Activated CD8-positive, alpha-beta memory T cell treated with anti-CD3 and anti-CD28 coated beads, Interleukin-2, amount 10 ng/mL, durations not matched to agents 7 days and 5 days (primary cell): ENCODE measurements around the gene PLIN4. TPM values are rescaled to one million over a fixed set of nuclear protein-coding genes. Genes with fewer than 3 reads are reported as not detected.
A peak's percentile ranks its signal among the peaks of the same experiment; 100 is the strongest.

Experiments used
- ATAC-seq: fragments of 150-1000 bp; cut with Tn5 transposase; one replicate; pipeline ENCODE4 v1.10.0; 2021; ENCODE audit warnings: moderate library complexity
- CTCF ChIA-PET: fragments of 350-600 bp; sonication (Branson Sonifier 250); formaldehyde crosslinking; loops from one replicate; lab custom pipeline; 2021; ENCODE audit warnings: antibody characterized with exemption; lab: Charles Lee
- DNase-seq: peaks from one replicate; pipeline ENCODE4 v3.0.0-alpha.2; 2020
- H3K27ac Mint-ChIP-seq: one replicate; pipeline ENCODE4 v1.8.0; 2021; ENCODE audit warnings: mild to moderate bottlenecking, mixed read lengths
- H3K27me3 Mint-ChIP-seq: one replicate; pipeline ENCODE4 v1.8.0; 2021; ENCODE audit warnings: mixed read lengths
- H3K36me3 Mint-ChIP-seq: one replicate; pipeline ENCODE4 v1.8.0; 2021; ENCODE audit warnings: mild to moderate bottlenecking, mixed read lengths
- H3K4me1 Mint-ChIP-seq: one replicate; pipeline ENCODE4 v1.8.0; 2021; ENCODE audit warnings: mixed read lengths
- H3K4me3 Mint-ChIP-seq: one replicate; pipeline ENCODE4 v1.8.0; 2021; ENCODE audit warnings: mild to moderate bottlenecking, moderate library complexity, mixed read lengths
- H3K9me3 Mint-ChIP-seq: one replicate; pipeline ENCODE4 v1.8.0; 2022; ENCODE audit warnings: low read depth, mixed read lengths
- total RNA-seq, 2 experiments: library from RNA; stranded (reverse); gene quantifications; one replicate each; pipeline ENCODE4 v1.2.3, GENCODE V29; 2021

PLIN4 gene
- total RNA-seq, 2 experiments from 2014 or later: not detected

DNA sequence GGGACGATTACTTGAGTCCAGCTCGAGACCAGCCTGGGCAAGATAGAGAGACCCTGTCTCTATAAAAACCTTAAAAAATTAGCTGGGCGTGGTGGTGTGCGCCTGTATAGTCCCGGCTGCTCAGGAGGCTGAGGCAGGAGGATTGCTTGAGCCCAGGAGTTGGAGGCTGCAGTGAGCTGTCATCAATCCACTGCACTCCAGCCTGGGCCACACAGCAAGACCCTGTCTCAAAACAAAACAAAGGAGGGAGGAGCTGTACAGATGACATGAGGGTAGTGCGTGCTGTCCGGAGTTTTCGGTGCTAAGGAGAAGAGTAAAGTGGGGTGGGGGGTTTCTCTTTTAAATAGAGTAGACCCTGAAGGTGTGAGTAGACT lies 23.6 kb downstream of the PLIN4 start:
- Mint-ChIP-seq H3K27me3 (no peaks in the 10 kb centered on the region), H3K4me3 (no peak overlapping the region), H3K27ac (no peak overlapping the region), H3K9me3 (no peaks in the 10 kb centered on the region), H3K4me1 (no peaks in the 10 kb centered on the region), H3K36me3 (peaks cover 16% of the 10 kb centered on the region)
- no peak for DNase-seq
- ATAC-seq: no peak
- CTCF ChIA-PET: no interaction called here

GRCh38 chr19:4493929-4494690 lies 24.2 kb downstream of the PLIN4 start:
- Mint-ChIP-seq H3K9me3 (no peaks in the 10 kb centered on the region), H3K36me3 (peaks cover 16% of the 10 kb centered on the region), H3K27me3 (no peaks in the 10 kb centered on the region), H3K27ac (no peak overlapping the region), H3K4me1 (no peaks in the 10 kb centered on the region), H3K4me3 (no peak overlapping the region)
- ATAC-seq (no peak), DNase-seq (no peak)
- CTCF ChIA-PET: no interaction called here

GRCh38 chr19:4493104-4493928 lies 25.0 kb downstream of the PLIN4 start:
- Mint-ChIP-seq H3K27ac (no peak overlapping the region), H3K9me3 (no peaks in the 10 kb centered on the region), H3K27me3 (no peaks in the 10 kb centered on the region), H3K36me3 (peaks cover 18% of the 10 kb centered on the region), H3K4me1 (no peaks in the 10 kb centered on the region), H3K4me3 (no peak overlapping the region)
- ATAC-seq (no peak), DNase-seq (no peak)
- CTCF ChIA-PET: no interaction called here

DNA sequence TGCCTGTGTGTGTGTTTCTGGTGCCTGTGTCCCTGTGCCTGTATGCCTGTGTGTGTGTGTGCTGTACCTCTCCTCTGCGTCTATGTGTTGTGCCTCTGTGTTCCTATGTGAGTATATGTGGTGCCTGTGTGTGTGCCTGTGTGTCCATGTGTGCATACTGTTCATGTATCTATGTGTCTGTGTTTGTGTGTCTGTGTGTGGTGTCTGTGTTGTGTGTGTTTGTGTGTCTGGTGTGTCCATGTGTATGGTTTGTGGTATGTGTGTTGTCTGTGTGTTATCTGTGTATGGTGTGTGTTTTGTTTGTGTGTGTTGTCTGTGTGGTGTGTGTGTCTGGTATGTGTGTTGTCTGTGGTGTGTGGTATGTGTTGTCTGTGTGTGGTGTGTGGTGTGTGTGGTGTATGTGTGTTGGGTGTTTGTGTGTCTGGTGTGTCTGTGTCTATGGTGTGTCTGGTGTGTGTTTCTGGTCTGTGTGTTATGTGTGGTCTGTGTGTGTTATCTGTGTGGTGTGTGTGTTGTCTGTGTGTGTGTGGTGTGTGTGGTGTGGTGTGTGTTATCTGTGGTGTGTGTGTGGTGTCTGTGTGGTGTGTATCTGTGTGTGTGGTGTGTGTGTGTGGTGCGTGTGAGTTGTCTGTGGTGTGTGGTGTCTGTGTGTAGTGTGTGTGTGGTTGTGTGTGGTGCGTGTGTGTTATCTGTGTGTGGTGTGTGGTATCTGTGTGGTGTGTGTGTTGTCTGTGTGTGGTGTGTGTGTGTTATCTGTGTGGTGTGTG lies 25.8 kb downstream of the PLIN4 start:
- no peak for DNase-seq
- CTCF ChIA-PET: no interaction called here
- H3K4me3 Mint-ChIP-seq: no peak overlapping the region
- no peaks in the 10 kb centered on the region for H3K27me3 Mint-ChIP-seq
- no peaks in the 10 kb centered on the region for H3K9me3 Mint-ChIP-seq
- H3K36me3 Mint-ChIP-seq: peaks cover 18% of the 10 kb centered on the region
- ATAC-seq: no peak
- no peak overlapping the region for H3K27ac Mint-ChIP-seq
- H3K4me1 Mint-ChIP-seq: no peaks in the 10 kb centered on the region

- Mint-ChIP-seq H3K36me3 (peaks cover 20% of the 10 kb centered on the region), H3K9me3 (no peaks in the 10 kb centered on the region), H3K4me1 (no peaks in the 10 kb centered on the region), H3K27me3 (no peaks in the 10 kb centered on the region), H3K4me3 (no peak overlapping the region), H3K27ac (no peak overlapping the region)
- CTCF ChIA-PET: no interaction called here
- DNase-seq (no peak), ATAC-seq (no peak)
Observed at GRCh38 chr19:4491446-4491845, 26.8 kb downstream of the PLIN4 start.

DNA sequence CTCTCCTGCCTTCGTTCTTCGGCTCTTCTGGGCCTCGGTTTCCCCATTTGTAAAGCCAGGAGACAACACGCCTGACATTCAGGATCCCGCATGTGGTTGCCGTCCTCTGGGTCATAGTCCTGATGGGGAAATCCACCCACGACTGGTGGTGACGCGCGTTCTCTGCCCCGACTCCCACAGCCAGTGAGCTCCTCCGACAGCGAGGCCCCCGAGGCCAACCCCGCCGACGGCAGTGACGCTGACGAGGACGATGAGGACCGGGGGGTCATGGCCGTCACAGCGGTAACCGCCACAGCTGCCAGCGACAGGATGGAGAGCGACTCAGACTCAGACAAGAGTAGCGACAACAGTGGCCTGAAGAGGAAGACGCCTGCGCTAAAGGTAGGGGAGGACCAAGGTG lies 29.8 kb downstream of the PLIN4 start:
- ATAC-seq: no peak
- no peak for DNase-seq
- Mint-ChIP-seq H3K9me3 (no peaks in the 10 kb centered on the region), H3K36me3 (peaks cover 23% of the 10 kb centered on the region), H3K27me3 (no peaks in the 10 kb centered on the region), H3K4me3 (no peak overlapping the region), H3K4me1 (peaks cover 3% of the 10 kb centered on the region), H3K27ac (no peak overlapping the region)
- CTCF ChIA-PET: no interaction called here

DNA sequence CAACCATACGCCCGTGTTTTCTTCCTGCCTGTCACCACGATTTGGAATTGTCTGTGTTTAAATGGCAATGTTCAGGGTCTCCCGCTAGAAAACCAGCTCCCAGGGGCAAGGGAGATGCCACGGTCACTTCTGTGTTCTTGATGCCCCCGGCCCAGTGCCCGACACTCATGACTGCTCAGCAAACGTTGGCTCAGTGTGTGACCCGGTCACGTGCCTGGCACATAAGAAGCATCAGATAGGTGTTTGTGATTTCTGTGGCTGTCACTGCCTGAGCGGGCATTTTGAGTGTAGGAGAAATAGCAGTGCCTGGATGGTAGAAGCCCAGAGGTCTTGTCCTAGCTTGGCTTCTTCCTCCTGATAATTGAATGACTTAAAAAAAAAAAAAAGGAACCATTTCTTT lies 30.7 kb downstream of the PLIN4 start:
- H3K4me3 Mint-ChIP-seq: no peak overlapping the region
- DNase-seq (no peak), ATAC-seq (no peak)
- peaks cover 25% of the 10 kb centered on the region for H3K36me3 Mint-ChIP-seq
- CTCF ChIA-PET: no interaction called here
- H3K27ac Mint-ChIP-seq: no peak overlapping the region
- peaks cover 3% of the 10 kb centered on the region for H3K4me1 Mint-ChIP-seq
- no peaks in the 10 kb centered on the region for H3K27me3 Mint-ChIP-seq
- H3K9me3 Mint-ChIP-seq: no peaks in the 10 kb centered on the region

DNA sequence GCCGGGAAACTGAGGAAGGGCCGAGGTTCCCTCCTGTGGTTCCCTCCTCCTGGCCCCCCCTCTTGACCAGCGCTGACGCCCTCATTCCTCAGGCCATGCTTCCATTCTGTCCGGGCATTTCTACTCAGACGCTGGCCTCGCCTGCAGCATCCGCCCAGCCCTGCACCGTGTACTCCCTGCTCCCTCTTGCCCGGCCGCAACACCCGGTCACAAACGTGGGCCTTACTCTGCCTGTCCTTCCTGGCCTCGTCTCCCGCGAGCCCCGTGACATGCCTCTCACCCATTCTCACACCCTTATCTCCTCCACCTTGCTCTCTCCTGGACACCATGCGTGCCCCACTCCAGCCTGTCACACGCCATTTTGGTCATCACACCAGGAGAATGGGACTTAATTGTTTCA lies 34.9 kb downstream of the PLIN4 start:
- CTCF ChIA-PET: interaction anchor here (0.7 kb wide), 1 partner anchor 274 kb away, joined by 3 read pairs; no protein-coding TSS in a partner anchor

GRCh38 chr19:4482721-4483364 lies 35.4 kb downstream of the PLIN4 start:
- Mint-ChIP-seq H3K36me3 (peaks cover 12% of the 10 kb centered on the region), H3K27ac (no peak overlapping the region), H3K27me3 (no peaks in the 10 kb centered on the region), H3K4me3 (no peak overlapping the region), H3K4me1 (peaks cover 3% of the 10 kb centered on the region), H3K9me3 (no peaks in the 10 kb centered on the region)
- CTCF ChIA-PET: no interaction called here
- DNase-seq (no peak), ATAC-seq (no peak)

More for the DNA sequence above, 34.9 kb downstream of the PLIN4 start:
- Mint-ChIP-seq H3K27ac (no peak overlapping the region), H3K4me3 (no peak overlapping the region), H3K4me1 (peaks cover 3% of the 10 kb centered on the region), H3K27me3 (no peaks in the 10 kb centered on the region), H3K36me3 (peaks cover 10% of the 10 kb centered on the region), H3K9me3 (no peaks in the 10 kb centered on the region)
- DNase-seq (no peak), ATAC-seq (no peak)

- H3K4me1 Mint-ChIP-seq: peaks cover 16% of the 10 kb centered on the region
- ATAC-seq: no peak
- CTCF ChIA-PET: interaction anchor here (0.7 kb wide), 1 partner anchor 48 kb away, joined by 3 read pairs; no protein-coding TSS in a partner anchor
Observed at GRCh38 chr19:4477034-4477801, 41.1 kb downstream of the PLIN4 start.

GRCh38 chr19:4474514-4475022 lies 43.7 kb downstream of the PLIN4 start:
- Mint-ChIP-seq H3K4me1 (peaks cover 21% of the 10 kb centered on the region), H3K36me3 (peaks cover 5% of the 10 kb centered on the region), H3K9me3 (no peaks in the 10 kb centered on the region), H3K4me3 (peak overlapping the region; percentile 72), H3K27ac (peak overlapping the region; percentile 70), H3K27me3 (no peaks in the 10 kb centered on the region)
- CTCF ChIA-PET: interaction anchor here (0.7 kb wide), 1 partner anchor 485 kb away, joined by 3 read pairs; no protein-coding TSS in a partner anchor
- DNase-seq (no peak), ATAC-seq (no peak)

More at GRCh38 chr19:4477034-4477801, 41.1 kb downstream of the PLIN4 start:
- Mint-ChIP-seq H3K9me3 (no peaks in the 10 kb centered on the region), H3K36me3 (peaks cover 5% of the 10 kb centered on the region), H3K4me3 (no peak overlapping the region), H3K27me3 (no peaks in the 10 kb centered on the region), H3K27ac (no peak overlapping the region)
- DNase-seq: no peak
